Astrocyte (in vitro differentiated cells and primary cell): ENCODE results near the gene KRTAP9-8. TPM values are rescaled to one million over a fixed set of nuclear protein-coding genes. Genes with fewer than 3 reads are reported as not detected.
"Not testable (repeated sequence)": the region's sequence is repeated elsewhere in the genome, so short reads cannot be mapped to it uniquely, and the experiment has no call there.

Source experiments
- DNase-seq: peaks from one replicate; pipeline ENCODE4 v3.0.0-alpha.2; 2010; ENCODE audit warnings: low read depth
- FAIRE-seq: peaks from 2 replicates; lab custom pipeline; 2011; peaks lifted over from hg19 to GRCh38; lab: Jason Lieb, UNC
- H2AFZ ChIP-seq: 2 replicates; pipeline ENCODE4 v1.6.0; 2012; ENCODE audit warnings: low read depth, low read length, inconsistent platforms
- H3K27ac ChIP-seq: 2 replicates; pipeline ENCODE4 v1.5.1; 2011; ENCODE audit warnings: low read depth, low read length, inconsistent platforms
- H3K27me3 ChIP-seq: 2 replicates; pipeline ENCODE4 v1.6.0; 2011; ENCODE audit warnings: low read length, inconsistent platforms; ENCODE audit not compliant: insufficient read depth
- H3K36me3 ChIP-seq: 2 replicates; pipeline ENCODE4 v1.5.1; 2011; ENCODE audit warnings: low read length, inconsistent platforms; ENCODE audit not compliant: insufficient read depth
- H3K4me1 ChIP-seq: 2 replicates; pipeline ENCODE4 v1.5.1; 2011; ENCODE audit warnings: low read length, inconsistent platforms; ENCODE audit not compliant: insufficient read depth
- H3K4me2 ChIP-seq: 2 replicates; pipeline ENCODE4 v1.6.0; 2012; ENCODE audit warnings: low read length, inconsistent platforms
- H3K4me3 ChIP-seq: 2 replicates; pipeline ENCODE4 v1.5.1; 2011; ENCODE audit warnings: low read depth, mild to moderate bottlenecking, low read length, inconsistent platforms; ENCODE audit not compliant: insufficient read depth
- H3K79me2 ChIP-seq: 2 replicates; pipeline ENCODE4 v1.6.0; 2012; ENCODE audit warnings: mild to moderate bottlenecking, low read length, inconsistent platforms; ENCODE audit not compliant: insufficient read depth
- H3K9ac ChIP-seq: 2 replicates; pipeline ENCODE4 v1.6.0; 2012; ENCODE audit warnings: mild to moderate bottlenecking, low read length, inconsistent platforms
- H3K9me3 ChIP-seq: 2 replicates; pipeline ENCODE4 v1.5.1; 2012; ENCODE audit warnings: low read depth, mild to moderate bottlenecking, low read length, inconsistent platforms; ENCODE audit not compliant: insufficient read depth
- H4K20me1 ChIP-seq: 2 replicates; pipeline ENCODE4 v1.6.0; 2012; ENCODE audit warnings: low read length, inconsistent platforms; ENCODE audit not compliant: insufficient read depth
- H3K27ac Mint-ChIP-seq: one replicate; pipeline ENCODE4 v1.8.0; 2021; ENCODE audit warnings: mild to moderate bottlenecking, mixed read lengths; ENCODE audit not compliant: unreplicated experiment
- H3K27me3 Mint-ChIP-seq: one replicate; pipeline ENCODE4 v1.8.0; 2021; ENCODE audit warnings: low read depth, mixed read lengths; ENCODE audit not compliant: unreplicated experiment
- H3K36me3 Mint-ChIP-seq: one replicate; pipeline ENCODE4 v1.8.0; 2021; ENCODE audit warnings: low read depth, mixed read lengths; ENCODE audit not compliant: unreplicated experiment
- H3K4me1 Mint-ChIP-seq: one replicate; pipeline ENCODE4 v1.8.0; 2021; ENCODE audit warnings: low read depth, mixed read lengths; ENCODE audit not compliant: unreplicated experiment
- H3K4me3 Mint-ChIP-seq: one replicate; pipeline ENCODE4 v1.8.0; 2021; ENCODE audit warnings: mild to moderate bottlenecking, moderate library complexity, mixed read lengths; ENCODE audit not compliant: unreplicated experiment
- H3K9me3 Mint-ChIP-seq: one replicate; pipeline ENCODE4 v1.8.0; 2021; ENCODE audit warnings: mild to moderate bottlenecking, mixed read lengths; ENCODE audit not compliant: unreplicated experiment
- CTCF ChIP-seq: IDR thresholded peaks from 2 replicates; pipeline ENCODE4 v1.5.1; 2011; ENCODE audit warnings: low read depth, mild to moderate bottlenecking, inconsistent platforms, low read length, moderate library complexity; ENCODE audit not compliant: insufficient read depth
- EZH2 ChIP-seq: IDR thresholded peaks from 2 replicates; pipeline ENCODE4 v1.6.1; 2012; ENCODE audit warnings: mild to moderate bottlenecking, low read length, inconsistent platforms; ENCODE audit not compliant: insufficient read depth
- total RNA-seq: library from RNA; stranded (reverse); gene quantifications from 2 replicates; pipeline ENCODE4 v1.2.1, GENCODE V29; 2021

Gene KRTAP9-8
- total RNA-seq, 1 donor from 2014 or later, result not detected

- H4K20me1 ChIP-seq, result no peaks in the 10 kb centered on the region
- Mint-ChIP-seq H3K4me3 (no peak overlapping the region), H3K27me3 (peaks cover 7% of the 10 kb centered on the region), H3K27ac (no peak overlapping the region), H3K9me3 (peaks cover 2% of the 10 kb centered on the region), H3K4me1 (no peaks in the 10 kb centered on the region), H3K36me3 (no peaks in the 10 kb centered on the region)
- no peaks in the 10 kb centered on the region for H3K4me1 ChIP-seq
- H3K27me3 ChIP-seq, result no peaks in the 10 kb centered on the region
- no peaks in the 10 kb centered on the region for H3K36me3 ChIP-seq
- H3K9ac ChIP-seq, result no peak overlapping the region
- no peak for TF ChIP-seq CTCF
- TF ChIP-seq EZH2, result no peak
- H3K79me2 ChIP-seq, result no peaks in the 10 kb centered on the region
- no peaks in the 10 kb centered on the region for H3K9me3 ChIP-seq
- no peak overlapping the region for H3K4me2 ChIP-seq
- no peak overlapping the region for H2AFZ ChIP-seq
- FAIRE-seq, result no peak
- no peak overlapping the region for H3K27ac ChIP-seq
- no peak overlapping the region for H3K4me3 ChIP-seq
- no peak for DNase-seq
Observed at GRCh38 chr17:41271858-41272257, 34.1 kb downstream of the KRTAP9-8 start.

GRCh38 chr17:41275648-41276190 lies 37.9 kb downstream of the KRTAP9-8 start, which contains the start of gene KRTAP9-7:
KRTAP9-7 (plus strand) TSS chr17:41275698; CDS start chr17:41275698, 0 bp downstream.
- H4K20me1 ChIP-seq, H3K27ac Mint-ChIP-seq, H3K4me2 ChIP-seq, H3K9me3 Mint-ChIP-seq, H3K4me1 Mint-ChIP-seq, H3K4me3 Mint-ChIP-seq, H3K4me3 ChIP-seq, H3K36me3 ChIP-seq, H3K9me3 ChIP-seq, H3K79me2 ChIP-seq, H3K4me1 ChIP-seq, H3K27ac ChIP-seq, H3K27me3 Mint-ChIP-seq, DNase-seq, H3K36me3 Mint-ChIP-seq, H2AFZ ChIP-seq, H3K27me3 ChIP-seq, H3K9ac ChIP-seq, FAIRE-seq: not testable (repeated sequence)

- no peak overlapping the region for H3K27ac ChIP-seq
- H3K4me3 ChIP-seq, result no peak overlapping the region
- H3K4me1 Mint-ChIP-seq, result peaks cover 3% of the 10 kb centered on the region
- H3K27me3 ChIP-seq, result no peaks in the 10 kb centered on the region
- FAIRE-seq (no peak), DNase-seq (no peak)
- no peak overlapping the region for H3K27ac Mint-ChIP-seq
- TF ChIP-seq CTCF (no peak), EZH2 (no peak)
- peaks cover 7% of the 10 kb centered on the region for H3K27me3 Mint-ChIP-seq
- peaks cover 2% of the 10 kb centered on the region for H3K9me3 Mint-ChIP-seq
- H3K4me2 ChIP-seq, result no peak overlapping the region
- H3K9me3 ChIP-seq, result no peaks in the 10 kb centered on the region
- no peak overlapping the region for H3K9ac ChIP-seq
- H3K36me3 Mint-ChIP-seq, result no peaks in the 10 kb centered on the region
- no peak overlapping the region for H2AFZ ChIP-seq
- no peaks in the 10 kb centered on the region for H3K79me2 ChIP-seq
- no peak overlapping the region for H3K4me3 Mint-ChIP-seq
- no peaks in the 10 kb centered on the region for H3K36me3 ChIP-seq
- no peaks in the 10 kb centered on the region for H4K20me1 ChIP-seq
- H3K4me1 ChIP-seq, result no peaks in the 10 kb centered on the region
Observed at GRCh38 chr17:41278176-41278955, 40.6 kb downstream of the KRTAP9-8 start.
